HG02885 (cell line): ENCODE results near the gene CADPS2.
"Not testable (repeated sequence)": the region's sequence is repeated elsewhere in the genome, so short reads cannot be mapped to it uniquely, and the experiment has no call there.

Experiments used
- ATAC-seq: cut with Tn5 transposase; IDR thresholded peaks from one replicate; pipeline ENCODE4 v1.9.1; 2021; ENCODE audit warnings: mild to moderate bottlenecking; ENCODE audit not compliant: unreplicated experiment, poor library complexity

Gene CADPS2

DNA sequence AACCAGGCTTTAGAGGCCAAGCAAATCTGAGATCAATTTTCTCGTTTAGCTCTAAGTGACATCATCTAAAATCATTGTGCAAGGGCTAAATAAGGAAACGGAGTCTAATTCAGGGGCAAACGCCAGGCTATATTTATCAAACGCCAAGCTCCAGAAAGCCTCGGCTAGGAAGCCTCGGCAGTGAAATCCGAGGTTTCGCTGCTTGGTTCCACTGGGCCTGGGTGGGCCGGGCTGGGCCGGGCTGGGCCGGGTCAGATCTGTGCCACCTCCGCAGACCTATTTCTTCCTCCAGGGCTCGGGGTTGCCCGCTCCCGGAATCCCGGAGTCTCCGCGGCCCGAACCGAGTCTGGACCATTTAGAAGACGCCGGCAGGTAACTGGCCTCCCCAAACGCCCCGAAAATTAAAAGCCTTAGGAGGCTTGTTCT, 581.3 kb downstream of the CADPS2 start:
- ATAC-seq: no peak

DNA sequence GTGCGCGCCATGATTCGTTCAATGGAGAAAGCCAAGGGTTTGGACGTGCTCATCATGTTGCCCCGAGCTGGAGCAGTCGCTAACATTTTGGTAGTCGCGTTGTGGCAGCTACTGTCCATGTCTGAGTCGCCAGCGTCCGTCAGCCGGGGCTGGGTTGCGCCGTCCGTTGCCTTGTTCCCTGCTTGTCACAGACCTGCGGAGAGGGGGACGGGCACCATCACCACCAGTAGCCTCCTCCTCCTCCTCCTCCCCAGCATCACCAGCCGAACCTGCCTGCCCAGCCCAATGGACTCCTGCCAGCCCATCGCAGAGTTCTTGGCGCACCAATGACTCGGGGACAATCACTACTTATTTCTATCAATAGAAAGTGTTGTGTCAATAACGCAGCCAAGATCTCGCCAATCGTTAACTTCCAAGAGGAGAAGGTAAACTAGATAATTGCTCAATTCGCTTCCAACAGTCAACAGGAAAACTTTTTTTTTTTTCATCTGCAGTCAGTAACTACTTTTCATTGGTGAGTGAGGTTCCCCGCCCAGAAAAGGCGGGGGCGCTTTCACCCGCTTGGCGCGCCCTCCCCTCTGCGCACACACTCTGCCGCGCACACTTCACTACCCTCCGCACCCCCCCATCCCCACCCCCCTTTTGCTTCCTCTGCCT, 581.8 kb downstream of the CADPS2 start, which contains the start of gene FEZF1:
Gene FEZF1 (minus strand): TSS at position 432 of the 657 bp plus-strand sequence. CDS start 313 bp downstream, at position 119.
- no peak for ATAC-seq

DNA sequence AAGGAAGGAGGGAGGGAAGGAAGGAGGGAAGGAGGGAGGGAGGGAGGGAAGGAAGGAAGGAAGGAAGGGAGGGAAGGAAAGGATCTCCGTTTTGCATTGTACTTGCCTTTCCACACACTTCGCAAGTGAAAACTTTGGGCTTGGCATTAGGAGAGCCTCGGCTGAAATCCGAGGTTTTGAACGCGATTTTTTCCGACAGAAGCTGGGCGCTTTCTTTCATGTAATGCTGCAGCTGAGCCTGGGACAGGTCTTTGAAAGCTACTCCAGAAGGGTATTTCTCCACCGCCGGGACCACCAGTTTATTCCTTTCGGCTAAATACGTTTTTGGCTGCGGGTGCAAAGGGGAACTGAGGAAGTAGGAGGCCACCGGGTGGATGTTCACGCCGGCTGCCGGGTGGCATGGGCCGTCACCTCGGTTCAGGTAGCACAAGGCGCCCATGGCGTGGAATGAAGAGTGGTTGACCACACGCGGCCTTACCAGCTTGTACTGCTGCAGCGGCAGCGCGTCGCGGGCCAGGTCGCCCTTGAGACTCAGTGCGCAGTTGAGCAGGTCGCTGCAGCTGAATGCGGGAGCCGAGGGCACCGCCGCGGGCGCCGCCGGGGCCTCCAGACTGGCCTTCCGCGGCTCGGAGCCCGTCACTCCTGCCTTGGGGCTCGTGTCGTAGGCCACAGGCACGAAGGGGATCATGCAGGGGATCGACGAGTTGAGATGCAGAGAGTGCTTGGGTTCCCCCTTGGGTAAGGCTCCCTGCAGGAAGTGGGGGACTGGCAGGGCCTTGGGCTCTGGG, 582.5 kb downstream of the CADPS2 start:
- ATAC-seq: no peak

DNA sequence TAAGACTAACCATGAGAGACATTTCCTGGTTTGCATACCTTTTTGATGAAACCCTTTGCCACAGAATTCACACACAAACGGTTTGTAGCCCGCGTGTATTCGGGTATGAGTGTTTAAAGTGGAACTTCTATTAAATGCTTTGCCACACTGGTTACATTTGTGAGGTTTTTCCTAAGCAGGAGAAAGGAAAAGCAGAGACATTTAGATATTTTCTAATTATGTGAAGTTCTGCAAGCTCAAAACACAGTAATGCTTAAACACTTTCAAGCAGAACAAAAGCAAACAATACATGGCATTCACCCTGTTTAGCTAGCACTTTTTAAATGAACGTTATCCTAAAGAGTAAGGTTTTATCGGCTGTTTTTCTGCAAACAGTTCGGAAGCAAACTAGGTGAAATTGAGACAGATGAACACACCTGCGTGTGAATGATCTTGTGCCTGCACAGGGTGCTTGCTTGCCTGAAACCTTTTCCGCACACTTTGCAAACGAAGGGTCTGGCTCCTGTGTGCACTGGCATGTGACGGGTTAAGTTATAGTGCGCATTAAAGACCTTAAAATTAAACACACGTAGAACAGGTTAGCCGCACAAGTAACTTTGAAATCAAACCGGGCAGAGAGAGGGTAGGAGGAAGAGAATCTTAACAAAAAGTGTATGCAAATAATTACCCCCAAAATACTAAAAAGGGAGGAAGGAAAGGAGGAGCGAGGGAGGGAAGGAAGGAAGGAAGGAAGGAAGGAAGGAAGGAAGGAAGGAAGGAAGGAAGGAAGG, 583.3 kb downstream of the CADPS2 start:
- no peak for ATAC-seq

DNA sequence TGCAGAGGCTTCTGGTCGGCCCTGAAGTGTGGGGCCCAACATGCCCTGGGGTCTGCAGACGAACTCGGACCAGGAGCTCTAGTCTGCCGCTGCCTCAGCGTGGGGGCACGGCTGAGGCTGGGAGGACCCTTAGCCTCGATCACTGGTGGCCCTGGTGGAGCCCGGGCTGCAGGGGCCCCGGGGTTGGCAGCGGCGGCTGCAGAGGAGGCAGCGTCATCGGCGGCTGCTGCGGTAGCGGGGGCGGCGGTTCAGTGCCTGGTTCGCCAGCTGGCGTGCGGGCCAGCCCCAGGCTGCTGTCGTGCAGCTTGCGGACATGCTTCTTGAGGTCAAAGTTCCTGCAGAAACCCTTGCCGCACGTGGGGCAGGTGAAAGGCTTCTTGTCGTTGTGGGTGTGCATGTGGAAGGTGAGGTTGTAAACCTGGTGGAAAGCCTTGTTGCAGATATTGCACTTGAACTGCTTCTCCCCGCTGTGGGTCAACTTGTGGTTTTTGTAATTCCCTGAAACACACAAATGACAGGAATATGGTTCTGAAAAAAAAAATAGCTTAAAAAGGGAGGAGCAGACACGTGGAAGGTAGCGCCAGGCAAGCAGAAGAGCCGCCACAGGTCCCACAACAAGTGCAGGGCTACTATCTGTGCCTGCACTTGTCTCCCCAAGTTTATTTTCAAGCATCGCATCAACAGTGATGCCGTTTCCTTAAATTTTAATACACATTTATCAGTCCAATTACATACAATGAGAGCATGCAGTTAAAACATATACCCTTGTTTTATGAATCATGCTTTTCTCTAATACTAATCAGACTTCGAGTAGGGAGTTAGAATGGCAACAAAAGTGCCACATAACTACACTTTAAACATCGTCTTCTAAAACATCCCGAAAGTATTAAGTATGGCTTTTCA, 584.2 kb downstream of the CADPS2 start:
- ATAC-seq: no peak

DNA sequence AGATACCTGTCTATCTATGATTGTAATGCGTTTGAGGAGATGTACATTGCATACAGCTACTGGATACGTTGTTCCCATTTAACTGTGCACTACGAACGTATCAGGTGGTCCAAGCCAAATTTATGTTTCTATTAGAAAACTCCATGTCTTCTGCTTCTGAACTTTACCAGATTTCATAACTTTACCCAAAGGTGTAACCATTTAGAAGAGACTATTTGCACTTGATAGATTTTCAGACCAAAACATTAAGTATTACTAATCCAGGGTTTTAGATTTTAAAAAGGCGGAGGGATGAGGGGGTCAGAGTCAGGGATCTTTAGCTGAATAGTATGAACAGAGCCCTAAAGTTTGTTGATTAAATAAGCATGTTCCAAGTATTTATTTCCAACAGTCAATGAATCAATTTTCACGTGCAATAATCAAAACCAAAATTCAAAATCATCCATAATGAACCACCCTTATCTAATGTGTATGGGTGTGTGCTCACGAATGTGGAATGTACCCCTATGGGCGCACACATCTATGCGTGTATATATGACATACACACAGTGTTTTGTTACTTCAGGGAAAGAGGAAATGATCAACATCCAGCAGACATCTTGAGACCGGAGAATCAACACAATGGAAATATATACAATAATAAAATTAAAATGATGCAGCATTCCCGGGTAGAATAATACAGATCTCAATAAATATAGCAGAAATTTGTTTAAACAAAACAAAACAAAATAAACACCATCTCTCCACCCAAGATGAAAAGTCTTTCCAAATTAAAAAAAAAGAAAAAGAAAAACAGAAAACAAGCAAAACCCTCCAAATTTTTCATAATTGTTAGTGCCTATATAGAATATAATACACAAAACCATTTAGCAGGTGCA, 585.1 kb downstream of the CADPS2 start:
- ATAC-seq: no peak

DNA sequence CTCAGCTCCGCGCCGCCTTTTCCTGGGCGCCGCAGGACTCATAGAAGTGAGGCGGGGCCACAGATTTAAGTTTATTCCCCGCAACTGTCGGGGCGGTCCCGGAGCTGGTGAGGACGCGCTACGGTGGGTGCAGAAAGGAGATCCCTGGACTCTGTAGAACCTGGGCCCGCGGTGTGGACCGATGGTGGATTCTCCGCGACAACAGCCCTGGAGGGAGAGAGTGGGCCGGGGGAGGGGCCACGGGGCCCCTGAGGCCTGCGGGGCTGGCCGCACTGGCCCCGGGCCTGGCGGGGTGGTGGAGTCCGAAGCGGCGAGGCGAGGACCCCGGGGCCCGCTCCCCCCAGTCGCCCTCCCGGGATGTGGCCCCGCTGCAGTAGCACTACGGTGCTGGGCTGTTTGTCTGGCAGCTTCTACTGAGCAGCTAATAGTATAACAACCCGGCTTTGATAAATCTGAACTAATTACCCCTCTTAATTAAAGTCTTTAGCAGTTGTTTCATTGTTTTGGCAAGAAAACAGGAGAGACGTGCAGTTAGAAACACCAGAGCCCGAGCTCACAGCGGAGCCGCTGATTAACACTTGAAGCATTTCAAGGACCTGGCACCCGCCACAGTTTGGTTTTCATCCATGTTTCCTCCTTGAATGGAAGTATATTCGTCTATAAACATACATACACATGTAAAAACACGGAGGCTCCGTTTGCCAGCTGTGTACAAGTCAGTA, 585.9 kb downstream of the CADPS2 start:
- no peak for ATAC-seq

- ATAC-seq: no peak
Observed at GRCh38 chr7:122299624-122300210, 586.5 kb downstream of the CADPS2 start.

DNA sequence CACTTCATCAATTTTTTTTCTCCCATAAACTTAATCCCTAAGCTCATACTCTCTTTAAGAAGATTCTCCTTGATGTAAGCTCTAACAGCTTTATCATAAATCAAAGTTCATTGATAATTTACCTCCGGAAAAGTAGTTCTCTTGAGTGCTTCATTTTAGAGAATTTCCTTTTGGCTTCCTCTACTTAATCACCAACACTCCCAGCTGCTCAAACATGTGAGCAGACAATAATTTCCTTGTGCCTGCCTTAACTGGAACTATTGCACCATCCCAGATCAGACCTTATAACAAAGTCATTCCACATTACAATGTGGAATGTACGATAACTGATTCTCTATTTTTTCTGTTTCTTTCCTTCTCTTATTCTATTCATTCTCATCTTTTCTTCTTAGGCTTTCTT, 587.6 kb downstream of the CADPS2 start:
- no peak for ATAC-seq

GRCh38 chr7:122298131-122298530, 588.1 kb downstream of the CADPS2 start:
- ATAC-seq: no peak

- no peak for ATAC-seq
Observed at GRCh38 chr7:122291189-122291588, 595.1 kb downstream of the CADPS2 start.

GRCh38 chr7:122290476-122290875, 595.8 kb downstream of the CADPS2 start:
- ATAC-seq: no peak

GRCh38 chr7:122289426-122289825, 596.8 kb downstream of the CADPS2 start:
- ATAC-seq: no peak

GRCh38 chr7:122284608-122285007, 601.7 kb downstream of the CADPS2 start:
- ATAC-seq: not testable (repeated sequence)

- ATAC-seq: no peak
Observed at GRCh38 chr7:122273117-122273516, 613.1 kb downstream of the CADPS2 start.

GRCh38 chr7:122269241-122269640, 617.0 kb downstream of the CADPS2 start:
- no peak for ATAC-seq
